Activated CD8-positive, alpha-beta memory T cell treated with anti-CD3 and anti-CD28 coated beads, Interleukin-2, amount 10 ng/mL, durations not matched to agents 7 days and 5 days (primary cell): Measurements from ENCODE around the gene RFX6. TPM values are rescaled to one million over a fixed set of nuclear protein-coding genes. Genes with fewer than 3 reads are reported as not detected.

Source experiments
- ATAC-seq: fragments of 150-1000 bp; cut with Tn5 transposase; one replicate; pipeline ENCODE4 v1.10.0; 2021; ENCODE audit warnings: moderate library complexity
- CTCF ChIA-PET: fragments of 350-600 bp; sonication (Branson Sonifier 250); formaldehyde crosslinking; loops from one replicate; lab custom pipeline; 2021; ENCODE audit warnings: antibody characterized with exemption; lab: Charles Lee
- DNase-seq: peaks from one replicate; pipeline ENCODE4 v3.0.0-alpha.2; 2020
- H3K27ac Mint-ChIP-seq: one replicate; pipeline ENCODE4 v1.8.0; 2021; ENCODE audit warnings: mild to moderate bottlenecking, mixed read lengths
- H3K27me3 Mint-ChIP-seq: one replicate; pipeline ENCODE4 v1.8.0; 2021; ENCODE audit warnings: mixed read lengths
- H3K36me3 Mint-ChIP-seq: one replicate; pipeline ENCODE4 v1.8.0; 2021; ENCODE audit warnings: mild to moderate bottlenecking, mixed read lengths
- H3K4me1 Mint-ChIP-seq: one replicate; pipeline ENCODE4 v1.8.0; 2021; ENCODE audit warnings: mixed read lengths
- H3K4me3 Mint-ChIP-seq: one replicate; pipeline ENCODE4 v1.8.0; 2021; ENCODE audit warnings: mild to moderate bottlenecking, moderate library complexity, mixed read lengths
- H3K9me3 Mint-ChIP-seq: one replicate; pipeline ENCODE4 v1.8.0; 2022; ENCODE audit warnings: low read depth, mixed read lengths
- total RNA-seq, 2 experiments: library from RNA; stranded (reverse); gene quantifications; one replicate each; pipeline ENCODE4 v1.2.3, GENCODE V29; 2021

RFX6 gene
- total RNA-seq, 2 experiments from 2014 or later: not detected

GRCh38 chr6:116928677-116929076 lies 51.6 kb downstream of the RFX6 start:
- no peak overlapping the region for H3K4me3 Mint-ChIP-seq
- H3K9me3 Mint-ChIP-seq: no peaks in the 10 kb centered on the region
- H3K4me1 Mint-ChIP-seq: no peaks in the 10 kb centered on the region
- CTCF ChIA-PET: no interaction called here
- DNase-seq: no peak
- no peaks in the 10 kb centered on the region for H3K27me3 Mint-ChIP-seq
- no peaks in the 10 kb centered on the region for H3K36me3 Mint-ChIP-seq
- H3K27ac Mint-ChIP-seq: no peak overlapping the region
- no peak for ATAC-seq

DNA sequence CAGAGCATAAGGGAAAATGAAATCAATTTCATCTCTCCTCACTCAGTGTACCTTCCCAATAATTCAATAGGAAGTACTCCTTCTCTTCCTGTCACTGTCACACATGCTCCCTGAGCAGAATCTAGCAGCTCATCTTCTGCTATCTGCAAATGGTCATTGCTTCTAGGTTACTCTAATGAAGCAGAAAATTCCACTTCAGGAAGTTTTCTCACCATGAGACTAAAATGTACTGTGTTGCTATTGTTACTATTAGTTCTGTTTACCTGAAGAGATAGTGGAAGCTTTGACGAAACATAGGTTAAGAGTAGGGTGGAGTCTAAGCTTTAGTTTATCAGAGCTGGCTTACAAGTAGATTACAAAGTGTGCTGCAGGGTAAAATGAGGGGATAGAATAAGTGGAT lies 52.8 kb downstream of the RFX6 start:
- CTCF ChIA-PET: no interaction called here
- no peaks in the 10 kb centered on the region for H3K4me1 Mint-ChIP-seq
- ATAC-seq: no peak
- H3K9me3 Mint-ChIP-seq: no peaks in the 10 kb centered on the region
- DNase-seq: no peak
- H3K4me3 Mint-ChIP-seq: no peak overlapping the region
- H3K27ac Mint-ChIP-seq: no peak overlapping the region
- no peaks in the 10 kb centered on the region for H3K36me3 Mint-ChIP-seq
- H3K27me3 Mint-ChIP-seq: no peaks in the 10 kb centered on the region

DNA sequence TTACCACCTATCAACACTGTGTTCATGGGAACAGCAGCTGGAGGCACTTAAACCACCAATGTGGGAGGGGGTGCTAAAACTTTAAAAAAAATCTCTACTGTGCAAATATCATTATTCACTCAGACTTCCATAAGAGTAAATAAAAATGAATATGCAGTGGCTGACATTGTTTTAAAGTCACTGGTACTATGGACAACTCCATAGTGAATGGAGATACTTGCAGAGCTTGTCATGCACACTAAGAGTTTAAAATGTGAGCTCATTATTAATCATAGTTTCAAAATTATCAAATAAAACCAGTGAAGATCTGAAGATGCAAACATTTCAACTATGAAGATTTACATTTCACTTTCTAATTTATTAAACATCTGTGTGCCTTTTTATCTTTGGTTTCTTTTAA lies 54.4 kb downstream of the RFX6 start:
- Mint-ChIP-seq H3K4me1 (no peaks in the 10 kb centered on the region), H3K36me3 (no peaks in the 10 kb centered on the region), H3K9me3 (no peaks in the 10 kb centered on the region), H3K27me3 (no peaks in the 10 kb centered on the region), H3K4me3 (no peak overlapping the region), H3K27ac (no peak overlapping the region)
- DNase-seq: no peak
- no peak for ATAC-seq
- CTCF ChIA-PET: no interaction called here

DNA sequence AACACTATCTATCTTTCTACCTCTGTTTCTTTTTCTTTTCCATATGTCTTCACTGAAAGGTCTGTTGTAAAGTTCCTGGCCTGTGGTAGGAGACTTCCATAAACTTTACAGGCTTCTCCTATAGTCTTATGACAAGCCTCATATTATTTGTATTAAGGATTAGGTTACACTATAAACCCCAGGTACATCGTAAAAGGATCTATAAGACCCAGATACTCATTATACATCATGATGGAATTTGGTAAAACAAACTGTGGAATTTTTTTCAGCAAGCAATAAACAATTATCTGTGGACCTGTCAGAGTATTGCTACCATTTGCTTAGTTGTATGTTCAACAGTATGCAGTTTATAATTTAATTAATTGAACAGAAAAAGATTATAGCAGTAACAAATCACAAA lies 55.5 kb downstream of the RFX6 start:
- DNase-seq (no peak), ATAC-seq (no peak)
- H3K4me1 Mint-ChIP-seq: no peaks in the 10 kb centered on the region
- H3K27me3 Mint-ChIP-seq: no peaks in the 10 kb centered on the region
- H3K27ac Mint-ChIP-seq: no peak overlapping the region
- CTCF ChIA-PET: no interaction called here
- no peaks in the 10 kb centered on the region for H3K36me3 Mint-ChIP-seq
- H3K4me3 Mint-ChIP-seq: no peak overlapping the region
- H3K9me3 Mint-ChIP-seq: no peaks in the 10 kb centered on the region

DNA sequence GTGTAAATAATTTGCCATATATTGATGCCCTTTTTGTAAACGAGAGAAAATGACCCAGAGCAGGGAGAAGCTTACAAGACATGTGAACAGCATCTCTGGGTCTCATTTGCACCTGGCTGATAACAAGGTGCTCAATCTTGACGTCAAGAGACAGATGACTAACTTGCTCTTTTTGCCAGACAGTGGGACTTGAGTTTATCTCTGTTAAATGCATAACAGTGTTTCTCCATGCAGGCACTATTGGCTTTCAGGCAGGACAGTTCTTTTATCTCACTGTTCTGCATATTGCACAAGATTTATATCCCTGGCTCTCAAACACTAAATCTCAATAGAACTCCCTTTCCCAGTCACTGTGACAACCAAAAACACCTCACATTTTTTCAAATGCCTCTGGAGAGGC lies 56.4 kb downstream of the RFX6 start:
- no peak overlapping the region for H3K27ac Mint-ChIP-seq
- no peak overlapping the region for H3K4me3 Mint-ChIP-seq
- ATAC-seq: no peak
- H3K36me3 Mint-ChIP-seq: no peaks in the 10 kb centered on the region
- no peaks in the 10 kb centered on the region for H3K9me3 Mint-ChIP-seq
- CTCF ChIA-PET: no interaction called here
- no peaks in the 10 kb centered on the region for H3K27me3 Mint-ChIP-seq
- DNase-seq: no peak
- no peaks in the 10 kb centered on the region for H3K4me1 Mint-ChIP-seq

DNA sequence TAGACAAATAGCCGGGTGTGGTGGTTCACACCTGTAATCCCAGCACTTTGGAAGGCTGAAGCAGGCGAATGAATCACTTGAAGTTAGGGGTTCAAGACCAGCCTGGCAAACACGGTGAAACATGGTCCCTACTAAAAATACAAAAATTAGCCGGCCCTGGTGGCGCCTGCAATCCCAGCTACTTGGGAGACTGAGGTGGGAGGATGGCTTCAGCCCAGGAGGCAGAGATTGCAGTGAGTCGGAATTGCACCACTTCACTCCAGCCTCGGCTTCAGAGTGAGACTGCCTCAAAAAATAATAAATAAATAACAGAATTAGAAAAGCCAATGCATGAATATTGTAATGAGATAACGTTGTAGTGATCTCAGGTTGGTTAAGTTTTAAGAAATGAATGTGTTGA lies 61.3 kb downstream of the RFX6 start:
- Mint-ChIP-seq H3K36me3 (no peaks in the 10 kb centered on the region), H3K9me3 (no peaks in the 10 kb centered on the region), H3K4me3 (no peak overlapping the region), H3K27ac (no peak overlapping the region), H3K27me3 (no peaks in the 10 kb centered on the region), H3K4me1 (no peaks in the 10 kb centered on the region)
- CTCF ChIA-PET: no interaction called here
- no peak for DNase-seq
- ATAC-seq: no peak

- no peaks in the 10 kb centered on the region for H3K9me3 Mint-ChIP-seq
- DNase-seq (no peak), ATAC-seq (no peak)
- H3K27me3 Mint-ChIP-seq: peaks cover 6% of the 10 kb centered on the region
- H3K4me1 Mint-ChIP-seq: no peaks in the 10 kb centered on the region
- CTCF ChIA-PET: no interaction called here
- no peak overlapping the region for H3K27ac Mint-ChIP-seq
- no peak overlapping the region for H3K4me3 Mint-ChIP-seq
- no peaks in the 10 kb centered on the region for H3K36me3 Mint-ChIP-seq
Observed at GRCh38 chr6:116941727-116942126, 64.7 kb downstream of the RFX6 start.

DNA sequence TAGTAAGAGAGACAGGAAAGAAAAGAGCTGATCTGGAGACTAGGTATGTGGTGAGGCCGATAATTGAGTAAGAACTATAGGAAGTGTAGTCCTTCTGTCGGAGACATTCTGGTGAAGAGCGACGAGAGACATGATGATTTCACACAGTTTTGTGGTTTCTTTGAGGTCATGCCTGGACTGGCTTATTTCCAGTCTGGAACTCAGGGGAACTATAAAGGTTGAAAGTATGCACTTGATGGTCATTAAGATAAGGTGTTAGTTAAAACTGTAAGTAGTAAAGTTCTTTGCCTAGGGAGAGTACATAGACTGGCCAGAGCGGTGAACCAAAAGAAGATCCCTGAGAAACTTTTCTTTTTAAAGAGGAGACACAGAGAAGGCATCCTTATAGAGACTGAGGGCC lies 68.8 kb downstream of the RFX6 start:
- ATAC-seq (no peak), DNase-seq (no peak)
- Mint-ChIP-seq H3K36me3 (no peaks in the 10 kb centered on the region), H3K27ac (no peak overlapping the region), H3K4me1 (no peaks in the 10 kb centered on the region), H3K27me3 (peaks cover 10% of the 10 kb centered on the region), H3K9me3 (no peaks in the 10 kb centered on the region), H3K4me3 (no peak overlapping the region)
- CTCF ChIA-PET: no interaction called here

GRCh38 chr6:116948533-116949304 lies 71.7 kb downstream of the RFX6 start:
- Mint-ChIP-seq H3K27me3 (peaks cover 10% of the 10 kb centered on the region), H3K4me1 (no peaks in the 10 kb centered on the region), H3K9me3 (no peaks in the 10 kb centered on the region), H3K36me3 (no peaks in the 10 kb centered on the region), H3K27ac (no peak overlapping the region), H3K4me3 (no peak overlapping the region)
- DNase-seq: no peak
- CTCF ChIA-PET: no interaction called here
- ATAC-seq: no peak

- DNase-seq (no peak), ATAC-seq (no peak)
- CTCF ChIA-PET: no interaction called here
- H3K9me3 Mint-ChIP-seq: no peaks in the 10 kb centered on the region
- peaks cover 9% of the 10 kb centered on the region for H3K27me3 Mint-ChIP-seq
- no peak overlapping the region for H3K4me3 Mint-ChIP-seq
- H3K27ac Mint-ChIP-seq: no peak overlapping the region
- H3K36me3 Mint-ChIP-seq: no peaks in the 10 kb centered on the region
- no peaks in the 10 kb centered on the region for H3K4me1 Mint-ChIP-seq
Observed at GRCh38 chr6:116949964-116950363, 72.9 kb downstream of the RFX6 start.

DNA sequence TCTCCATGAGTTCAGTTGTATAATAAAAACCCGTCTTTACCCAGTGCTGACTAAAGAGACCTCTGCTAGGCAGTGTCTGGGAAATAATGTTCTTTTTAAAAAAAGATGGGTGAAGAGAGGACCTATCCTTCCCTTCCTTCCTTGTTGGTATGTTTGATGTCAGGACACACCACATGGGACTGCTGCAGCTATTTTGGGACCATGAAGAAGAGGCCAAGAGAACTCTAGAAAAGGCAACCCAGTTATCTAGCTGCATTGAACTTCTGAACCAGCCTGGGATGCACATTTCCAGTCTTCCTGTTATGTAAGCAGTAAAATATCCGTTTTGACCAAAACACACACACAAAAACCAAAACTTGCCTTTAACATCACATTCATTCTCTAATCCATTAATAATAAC lies 77.3 kb downstream of the RFX6 start:
- CTCF ChIA-PET: no interaction called here
- H3K27me3 Mint-ChIP-seq: no peaks in the 10 kb centered on the region
- DNase-seq (no peak), ATAC-seq (no peak)
- H3K27ac Mint-ChIP-seq: no peak overlapping the region
- no peaks in the 10 kb centered on the region for H3K4me1 Mint-ChIP-seq
- no peaks in the 10 kb centered on the region for H3K9me3 Mint-ChIP-seq
- no peaks in the 10 kb centered on the region for H3K36me3 Mint-ChIP-seq
- no peak overlapping the region for H3K4me3 Mint-ChIP-seq

GRCh38 chr6:116954938-116955337 lies 77.9 kb downstream of the RFX6 start:
- Mint-ChIP-seq H3K27me3 (no peaks in the 10 kb centered on the region), H3K4me3 (no peak overlapping the region), H3K36me3 (no peaks in the 10 kb centered on the region), H3K4me1 (no peaks in the 10 kb centered on the region), H3K27ac (no peak overlapping the region), H3K9me3 (no peaks in the 10 kb centered on the region)
- no peak for DNase-seq
- CTCF ChIA-PET: no interaction called here
- no peak for ATAC-seq

DNA sequence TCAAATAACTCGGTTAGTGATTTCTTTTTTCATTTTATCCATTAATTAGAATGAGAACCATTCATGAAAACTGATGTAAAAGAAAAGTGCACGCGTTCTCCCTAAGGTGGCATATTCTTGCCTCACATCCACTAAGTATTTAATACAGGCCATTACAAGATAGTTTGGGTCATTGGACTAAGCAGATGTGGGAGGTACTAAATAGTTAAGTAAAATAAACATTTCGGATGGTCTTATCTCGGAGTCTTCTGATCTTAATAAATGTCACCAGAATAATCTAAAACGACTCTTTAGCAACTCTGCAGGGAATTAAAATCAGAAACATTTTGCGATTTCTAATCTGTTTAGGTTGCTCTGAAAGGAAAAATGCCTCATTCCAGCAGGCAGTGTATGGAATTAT lies 78.7 kb downstream of the RFX6 start:
- no peak overlapping the region for H3K4me3 Mint-ChIP-seq
- H3K4me1 Mint-ChIP-seq: no peaks in the 10 kb centered on the region
- CTCF ChIA-PET: no interaction called here
- no peak overlapping the region for H3K27ac Mint-ChIP-seq
- ATAC-seq: no peak
- no peaks in the 10 kb centered on the region for H3K27me3 Mint-ChIP-seq
- DNase-seq: no peak
- no peaks in the 10 kb centered on the region for H3K36me3 Mint-ChIP-seq
- H3K9me3 Mint-ChIP-seq: no peaks in the 10 kb centered on the region

DNA sequence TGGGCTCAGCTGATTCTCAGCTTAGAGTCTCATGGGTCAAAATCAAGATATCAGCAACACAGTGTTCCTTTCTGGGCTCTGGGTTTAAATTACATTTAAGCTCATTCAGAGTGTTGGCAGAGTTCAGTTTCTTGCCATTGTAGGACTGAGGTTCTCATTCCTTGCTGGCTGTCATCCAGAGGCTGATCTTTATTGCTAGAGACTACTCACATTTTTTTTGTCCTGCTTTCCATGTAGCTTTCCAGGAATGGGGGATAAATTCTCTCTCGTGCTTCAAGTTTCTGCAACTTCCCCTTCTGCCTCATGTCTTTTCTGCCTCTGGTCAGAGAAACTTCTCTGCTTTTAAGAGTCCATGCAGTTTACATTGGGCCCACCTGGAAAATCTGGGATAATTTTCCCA lies 86.9 kb downstream of the RFX6 start:
- H3K4me3 Mint-ChIP-seq: no peak overlapping the region

More for the DNA sequence above, 86.9 kb downstream of the RFX6 start:
- no peaks in the 10 kb centered on the region for H3K4me1 Mint-ChIP-seq
- no peak overlapping the region for H3K27ac Mint-ChIP-seq
- DNase-seq: no peak
- CTCF ChIA-PET: no interaction called here
- H3K36me3 Mint-ChIP-seq: no peaks in the 10 kb centered on the region
- H3K9me3 Mint-ChIP-seq: no peaks in the 10 kb centered on the region
- H3K27me3 Mint-ChIP-seq: no peaks in the 10 kb centered on the region
- no peak for ATAC-seq
